Measurements from ENCODE around the gene SORCS2. TPM values are rescaled to one million over a fixed set of nuclear protein-coding genes. Genes with fewer than 3 reads are reported as not detected.

SORCS2 gene
- total and polyA plus RNA-seq, 2 donors (not counting 1 experiment from before 2014, with no cell fraction given) = not detected

DNA sequence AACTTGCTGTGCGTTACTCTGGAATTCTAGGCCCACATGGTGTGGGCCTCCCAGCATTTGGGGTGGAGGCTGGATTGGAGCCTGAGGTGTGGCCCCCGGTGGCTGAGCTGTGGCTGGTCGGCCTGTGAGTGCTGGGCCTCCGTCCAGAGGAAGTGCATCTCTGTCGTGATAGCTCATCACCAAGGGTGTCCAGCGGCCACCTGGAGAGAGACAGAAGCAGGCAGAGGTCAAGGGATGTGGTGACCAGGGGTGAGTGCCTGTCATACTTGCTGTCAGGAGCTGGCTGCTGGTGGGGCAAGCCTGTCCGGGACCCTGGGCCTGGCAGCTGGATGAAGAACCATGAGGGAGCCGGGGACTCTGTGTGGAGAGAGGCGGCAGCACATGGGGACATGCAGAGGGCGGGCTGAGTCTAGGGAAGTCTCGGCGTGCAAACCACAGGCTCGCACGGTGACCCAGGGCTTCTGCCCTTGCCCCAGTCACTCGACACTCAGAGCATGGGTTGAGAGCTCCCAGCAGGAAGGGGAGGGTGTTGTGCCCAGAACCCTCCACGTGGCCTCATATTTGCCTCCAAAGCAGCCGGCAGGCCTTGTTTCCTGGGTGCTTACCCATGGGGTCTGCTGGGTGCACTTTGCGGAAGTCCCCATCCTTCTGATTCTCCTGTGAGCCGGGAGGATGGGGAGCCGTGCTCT, 6.2 kb downstream of the SORCS2 start:
- Mint-ChIP-seq H3K4me1 (no peaks in the 10 kb centered on the region), H3K27me3 (peaks cover 47% of the 10 kb centered on the region), H3K9me3 (ENCODE audit: insufficient read depth) (no peaks in the 10 kb centered on the region), H3K4me3 (no peak overlapping the region), H3K27ac (no peak overlapping the region)
- H3K79me2 ChIP-seq (ENCODE audit: control insufficient read depth, insufficient read depth, low read length) = no peaks in the 10 kb centered on the region
- H3K4me3 ChIP-seq (ENCODE audit: control extremely low read depth in 1 of 5, extremely low read depth in 1 of 5, insufficient read depth in 1 of 5, low read depth in 2 of 5, low read length in 4 of 5) = no peak overlapping the region
- WGBS (ENCODE audit: insufficient coverage) = 75% methylated on average over 20 of the region's 20 CpGs
- ChIA-PET POLR2A (no interaction called here), CTCF (no interaction called here)
- DNase-seq (no peak), ATAC-seq (ENCODE audit: low read depth) (no peak)
- H3K27me3 ChIP-seq (replicated peaks in 1 of 4; ENCODE audit: control extremely low read depth in 1 of 4, control insufficient read depth in 3 of 4, insufficient read depth in 4 of 4, low read length in 3 of 4) = peaks cover 0 to 19% (median 8%) of the 10 kb centered on the region in 4 experiments
- TF ChIP-seq, protein P1, sequence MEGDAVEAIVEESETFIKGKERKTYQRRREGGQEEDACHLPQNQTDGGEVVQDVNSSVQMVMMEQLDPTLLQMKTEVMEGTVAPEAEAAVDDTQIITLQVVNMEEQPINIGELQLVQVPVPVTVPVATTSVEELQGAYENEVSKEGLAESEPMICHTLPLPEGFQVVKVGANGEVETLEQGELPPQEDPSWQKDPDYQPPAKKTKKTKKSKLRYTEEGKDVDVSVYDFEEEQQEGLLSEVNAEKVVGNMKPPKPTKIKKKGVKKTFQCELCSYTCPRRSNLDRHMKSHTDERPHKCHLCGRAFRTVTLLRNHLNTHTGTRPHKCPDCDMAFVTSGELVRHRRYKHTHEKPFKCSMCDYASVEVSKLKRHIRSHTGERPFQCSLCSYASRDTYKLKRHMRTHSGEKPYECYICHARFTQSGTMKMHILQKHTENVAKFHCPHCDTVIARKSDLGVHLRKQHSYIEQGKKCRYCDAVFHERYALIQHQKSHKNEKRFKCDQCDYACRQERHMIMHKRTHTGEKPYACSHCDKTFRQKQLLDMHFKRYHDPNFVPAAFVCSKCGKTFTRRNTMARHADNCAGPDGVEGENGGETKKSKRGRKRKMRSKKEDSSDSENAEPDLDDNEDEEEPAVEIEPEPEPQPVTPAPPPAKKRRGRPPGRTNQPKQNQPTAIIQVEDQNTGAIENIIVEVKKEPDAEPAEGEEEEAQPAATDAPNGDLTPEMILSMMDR (IDR thresholded peaks at IDR 0.05) = no peak
- no peak for TF ChIP-seq EZH2 (IDR thresholded peaks at IDR 0.05; ENCODE audit: borderline replicate concordance, insufficient read depth, low read depth, low read length, poor library complexity, severe bottlenecking)
- H4K20me1 ChIP-seq (ENCODE audit: control insufficient read depth, insufficient read depth, low read length, poor library complexity, severe bottlenecking) = no peaks in the 10 kb centered on the region
- no peak overlapping the region for H3K27ac ChIP-seq (ENCODE audit: low read length in 2 of 2)
- no peak overlapping the region for H3K4me2 ChIP-seq (replicated peaks; ENCODE audit: low read depth, low read length, poor library complexity, severe bottlenecking)
- H2AFZ ChIP-seq (ENCODE audit: insufficient read depth, low read depth, low read length, poor library complexity, severe bottlenecking) = no peak overlapping the region
- intact Hi-C loops (cut with micrococcal nuclease) = no loop called here
- H3K36me3 ChIP-seq (replicated peaks in 1 of 2; ENCODE audit: control extremely low read depth in 1 of 2, control insufficient read depth in 1 of 2, extremely low read depth in 1 of 2, insufficient read depth in 2 of 2, low read length in 1 of 2) = no peaks in the 10 kb centered on the region
- no peaks in the 10 kb centered on the region for H3K4me1 ChIP-seq (ENCODE audit: control insufficient read depth in 2 of 2, insufficient read depth in 2 of 2, low read length in 2 of 2)
- H3K9me3 ChIP-seq (ENCODE audit: control extremely low read depth in 1 of 3, control insufficient read depth in 2 of 3, insufficient read depth in 1 of 3, low read length in 2 of 3) = peaks cover 0 to 3% (median 0%) of the 10 kb centered on the region in 3 donors
- no peak overlapping the region for H3K9ac ChIP-seq (ENCODE audit: low read length)

DNA sequence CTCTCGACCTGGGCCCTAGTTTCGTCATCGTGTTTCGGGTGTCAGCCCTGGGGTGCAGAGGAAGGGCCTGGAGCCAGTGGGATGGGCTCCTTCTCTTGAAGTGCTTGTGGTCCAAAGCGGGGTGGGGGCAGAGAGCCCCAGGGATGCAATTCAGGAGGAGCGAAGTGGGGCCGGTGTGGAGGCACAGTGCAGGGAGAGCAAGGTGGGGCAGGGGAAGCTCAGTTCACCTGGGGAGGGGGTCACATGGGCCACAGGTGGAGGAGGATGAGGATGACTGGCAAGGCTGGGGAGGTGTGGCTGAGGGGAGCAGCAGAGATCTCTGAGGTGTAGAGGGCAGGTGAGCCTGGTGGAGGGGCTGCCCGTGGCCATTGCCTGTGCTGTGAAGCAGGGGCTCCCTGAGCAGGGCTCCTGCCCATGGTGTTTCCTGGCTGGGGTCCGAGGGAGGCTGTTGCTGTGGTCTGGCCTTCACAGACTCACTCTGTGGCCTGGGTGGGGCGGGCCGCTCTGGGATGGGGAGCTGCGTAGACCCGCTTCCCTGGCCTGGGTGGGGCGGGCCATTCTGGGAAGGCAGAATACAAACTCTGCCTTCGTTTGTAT, 6.9 kb downstream of the SORCS2 start:
- H3K36me3 ChIP-seq (replicated peaks in 1 of 2; ENCODE audit: control extremely low read depth in 1 of 2, control insufficient read depth in 1 of 2, extremely low read depth in 1 of 2, insufficient read depth in 2 of 2, low read length in 1 of 2) = no peaks in the 10 kb centered on the region
- CTCF ChIA-PET = no interaction called here
- no peak for DNase-seq
- H3K4me1 ChIP-seq (ENCODE audit: control insufficient read depth in 2 of 2, insufficient read depth in 2 of 2, low read length in 2 of 2) = no peaks in the 10 kb centered on the region
- no peaks in the 10 kb centered on the region for H3K9me3 ChIP-seq (ENCODE audit: control extremely low read depth in 1 of 3, control insufficient read depth in 2 of 3, insufficient read depth in 1 of 3, low read length in 2 of 3)
- no peak overlapping the region for H3K4me2 ChIP-seq (replicated peaks; ENCODE audit: low read depth, low read length, poor library complexity, severe bottlenecking)
- 85% methylated on average over 15 of the region's 15 CpGs for WGBS (ENCODE audit: insufficient coverage)
- no peak overlapping the region for H3K27ac ChIP-seq (ENCODE audit: low read length in 2 of 2)
- Mint-ChIP-seq H3K9me3 (ENCODE audit: insufficient read depth) (no peaks in the 10 kb centered on the region), H3K27ac (no peak overlapping the region), H3K4me1 (no peaks in the 10 kb centered on the region), H3K4me3 (no peak overlapping the region), H3K27me3 (peaks cover 41% of the 10 kb centered on the region)
- no peak for ATAC-seq (ENCODE audit: low read depth)
- no peak overlapping the region for H2AFZ ChIP-seq (ENCODE audit: insufficient read depth, low read depth, low read length, poor library complexity, severe bottlenecking)
- H3K9ac ChIP-seq (ENCODE audit: low read length) = no peak overlapping the region
- intact Hi-C loops (cut with micrococcal nuclease) = no loop called here
- no peaks in the 10 kb centered on the region for H4K20me1 ChIP-seq (ENCODE audit: control insufficient read depth, insufficient read depth, low read length, poor library complexity, severe bottlenecking)
- H3K4me3 ChIP-seq (ENCODE audit: control extremely low read depth in 1 of 5, extremely low read depth in 1 of 5, insufficient read depth in 1 of 5, low read depth in 2 of 5, low read length in 4 of 5) = no peak overlapping the region
- POLR2A ChIA-PET = no interaction called here
- no peaks in the 10 kb centered on the region for H3K79me2 ChIP-seq (ENCODE audit: control insufficient read depth, insufficient read depth, low read length)
- peaks cover 0 to 12% (median 7%) of the 10 kb centered on the region in 4 experiments for H3K27me3 ChIP-seq (replicated peaks in 1 of 4; ENCODE audit: control extremely low read depth in 1 of 4, control insufficient read depth in 3 of 4, insufficient read depth in 4 of 4, low read length in 3 of 4)
- TF ChIP-seq EZH2 (IDR thresholded peaks at IDR 0.05; ENCODE audit: borderline replicate concordance, insufficient read depth, low read depth, low read length, poor library complexity, severe bottlenecking) = no peak
- TF ChIP-seq, protein P1 (IDR thresholded peaks at IDR 0.05) = no peak
